Gastrocnemius medialis (tissue), 4 donors: ENCODE data around the gene MAP3K4. TPM values are rescaled to one million over a fixed set of nuclear protein-coding genes. Genes with fewer than 3 reads are reported as not detected.

Source experiments
- ATAC-seq, 2 donors: fragments of 150-250 bp; one replicate each; pipeline ENCODE4 v1.9.1; 2016
- DNase-seq, 2 donors: peaks; one replicate each; pipeline ENCODE4 v3.0.0-alpha.2; 2019
- H3K27ac ChIP-seq, 4 donors: fragments of 200-600 bp; sonication (generic); 1 replicate in 1 of 4; 2 replicates in 3 of 4; pipeline ENCODE4 v1.5.1; 2016 to 2018; ENCODE audit warnings: mild to moderate bottlenecking in 2 of 4, moderate library complexity in 1 of 4
- H3K27me3 ChIP-seq, 3 donors: fragments of 200-600 bp; sonication (generic) in 2 of 3; 1 replicate in 1 of 3; 2 replicates in 2 of 3; pipeline versions ENCODE4 v1.5.1 to v1.6.0; 2016 to 2019; ENCODE audit warnings: mild to moderate bottlenecking in 1 of 3, moderate library complexity in 1 of 3
- H3K36me3 ChIP-seq, 2 donors: fragments of 200-600 bp; sonication (generic) in 1 of 2; one replicate each; pipeline ENCODE4 v1.5.1; 2017 to 2018
- H3K4me1 ChIP-seq, 2 donors: fragments of 200-600 bp; sonication (generic) in 1 of 2; one replicate each; pipeline ENCODE4 v1.5.1; 2016 to 2017; ENCODE audit warnings: mild to moderate bottlenecking in 2 of 2
- H3K4me3 ChIP-seq, 4 donors: fragments of 200-600 bp; sonication (generic) in 3 of 4; 1 replicate in 1 of 4; 2 replicates in 3 of 4; pipeline ENCODE4 v1.5.1; 2016 to 2019; ENCODE audit warnings: mild to moderate bottlenecking in 2 of 4
- H3K9me3 ChIP-seq, 3 donors: fragments of 200-600 bp; sonication (generic) in 2 of 3; 1 replicate in 1 of 3; 2 replicates in 2 of 3; pipeline ENCODE4 v1.5.1; 2016 to 2019
- POLR2A ChIP-seq, 2 donors: fragments of 450-650 bp; IDR thresholded peaks; one replicate each; pipeline ENCODE4 v1.6.1; 2017; ENCODE audit warnings: antibody characterized with exemption in 2 of 2, mild to moderate bottlenecking in 2 of 2, moderate library complexity in 2 of 2
- in situ Hi-C, 4 donors: fragments of 200-750 bp; cut with MboI; loops; one replicate each; pipeline versions ENCODE4 v1.15.0 to v1.8.0; 2017; ENCODE audit warnings: low sequenced_read_pairs in 4 of 4
- intact Hi-C: fragments of 100-400 bp; cut with DNase I; formaldehyde crosslinking; loops from one replicate; pipeline ENCODE4 v1.15.1; 2023; ENCODE audit warnings: low total_unique reads
- total RNA-seq, 4 donors: library from RNA; depleted of rRNA; stranded (reverse); fragments of >200 nt; gene quantifications; one replicate each; pipeline versions ENCODE4 v1.1.0 to v1.2.3, GENCODE V29; 2016
- TF ChIP-seq, protein P1 (sequence below), 5 experiments: fragments of 450-650 bp in 3 of 5; fragments of 200-600 bp in 2 of 5; sonication (generic) in 2 of 5; IDR thresholded peaks in 4 of 5; conservative IDR thresholded peaks in 1 of 5; 1 replicate in 4 of 5; 2 replicates in 1 of 5; pipeline ENCODE4 v1.5.1; 2016 to 2019; ENCODE audit warnings: antibody characterized with exemption in 5 of 5, mild to moderate bottlenecking in 3 of 5, moderate library complexity in 3 of 5

The MAP3K4 gene
- total RNA-seq, 4 donors from 2014 or later = 17.4 to 28.1 (median 23.6) TPM

DNA sequence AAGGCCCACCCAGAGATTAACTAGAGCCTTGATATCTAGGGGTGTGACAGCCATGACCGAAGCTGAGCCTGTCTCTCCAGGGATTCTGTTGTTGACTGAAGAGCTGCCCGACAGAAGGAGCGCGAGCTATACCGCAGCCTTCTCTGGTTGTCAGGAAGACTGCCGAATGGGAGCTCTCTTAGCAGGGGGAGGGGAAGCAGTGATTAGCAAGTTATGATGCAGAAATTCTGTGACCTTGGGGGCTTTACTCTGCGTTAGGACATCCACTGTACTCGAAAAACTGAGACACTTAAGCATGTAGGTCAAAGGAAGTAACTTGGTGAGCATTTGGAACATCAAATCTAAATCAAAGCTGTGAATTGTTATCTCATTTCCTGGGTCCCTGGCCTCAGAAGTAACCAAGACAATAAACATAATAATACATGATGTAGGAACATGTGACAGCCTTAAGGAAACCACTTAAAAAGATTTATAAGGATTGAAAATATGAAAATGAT, 84.7 kb downstream of the MAP3K4 start:
- no peaks in the 10 kb centered on the region for H3K4me1 ChIP-seq

DNA sequence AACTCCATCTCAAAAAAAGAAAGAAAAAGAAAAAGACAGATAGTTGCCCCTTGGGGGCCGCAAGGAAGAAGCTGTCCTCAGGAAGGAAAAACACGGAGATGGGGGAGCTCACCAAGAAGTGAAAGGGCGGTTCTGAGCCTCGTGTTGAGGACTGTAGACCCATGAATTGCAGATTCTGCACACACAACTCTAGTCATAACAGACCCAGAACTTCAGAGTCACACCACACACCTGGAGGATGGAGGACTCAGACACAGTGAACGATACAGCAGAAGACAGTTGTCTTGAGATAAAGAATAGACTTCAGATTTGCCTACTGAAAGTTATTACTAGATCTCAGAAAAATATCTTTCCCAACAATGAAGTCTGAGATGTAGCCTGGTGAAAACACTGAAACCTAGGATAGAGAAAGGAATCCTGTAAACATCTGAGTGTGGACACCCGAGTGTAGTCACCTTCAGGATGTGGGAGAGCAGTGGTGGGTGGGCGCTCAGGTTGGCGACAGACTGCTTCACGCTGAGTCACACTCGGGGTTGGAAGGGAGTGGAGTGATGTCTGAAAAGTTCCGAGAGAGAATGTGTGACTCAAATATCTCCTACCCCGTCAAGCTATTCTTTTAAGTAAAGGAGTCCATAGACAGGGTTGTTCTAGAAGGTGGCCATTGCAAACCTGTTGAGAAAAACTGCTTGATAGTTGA, 88.1 kb downstream of the MAP3K4 start:
- no peaks in the 10 kb centered on the region for H3K27me3 ChIP-seq
- H3K4me3 ChIP-seq = no peak overlapping the region
- TF ChIP-seq, protein P1, sequence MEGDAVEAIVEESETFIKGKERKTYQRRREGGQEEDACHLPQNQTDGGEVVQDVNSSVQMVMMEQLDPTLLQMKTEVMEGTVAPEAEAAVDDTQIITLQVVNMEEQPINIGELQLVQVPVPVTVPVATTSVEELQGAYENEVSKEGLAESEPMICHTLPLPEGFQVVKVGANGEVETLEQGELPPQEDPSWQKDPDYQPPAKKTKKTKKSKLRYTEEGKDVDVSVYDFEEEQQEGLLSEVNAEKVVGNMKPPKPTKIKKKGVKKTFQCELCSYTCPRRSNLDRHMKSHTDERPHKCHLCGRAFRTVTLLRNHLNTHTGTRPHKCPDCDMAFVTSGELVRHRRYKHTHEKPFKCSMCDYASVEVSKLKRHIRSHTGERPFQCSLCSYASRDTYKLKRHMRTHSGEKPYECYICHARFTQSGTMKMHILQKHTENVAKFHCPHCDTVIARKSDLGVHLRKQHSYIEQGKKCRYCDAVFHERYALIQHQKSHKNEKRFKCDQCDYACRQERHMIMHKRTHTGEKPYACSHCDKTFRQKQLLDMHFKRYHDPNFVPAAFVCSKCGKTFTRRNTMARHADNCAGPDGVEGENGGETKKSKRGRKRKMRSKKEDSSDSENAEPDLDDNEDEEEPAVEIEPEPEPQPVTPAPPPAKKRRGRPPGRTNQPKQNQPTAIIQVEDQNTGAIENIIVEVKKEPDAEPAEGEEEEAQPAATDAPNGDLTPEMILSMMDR (IDR thresholded peaks at IDR 0.05 in 4 of 5, conservative IDR thresholded peaks at IDR 0.05 in 1 of 5) = no peak
- TF ChIP-seq POLR2A (IDR thresholded peaks at IDR 0.05) = no peak
- no peaks in the 10 kb centered on the region for H3K4me1 ChIP-seq
- H3K9me3 ChIP-seq = no peaks in the 10 kb centered on the region
- intact Hi-C loops = no loop called here
- DNase-seq (no peak), ATAC-seq (no peak)
- no peak overlapping the region for H3K27ac ChIP-seq
- in situ Hi-C loops = no loop called here
- peaks cover 0 to 49% of the 10 kb centered on the region in 2 donors for H3K36me3 ChIP-seq

More for the DNA sequence above, 84.7 kb downstream of the MAP3K4 start:
- no peak overlapping the region for H3K27ac ChIP-seq
- H3K27me3 ChIP-seq = no peaks in the 10 kb centered on the region
- TF ChIP-seq POLR2A (IDR thresholded peaks at IDR 0.05) = no peak
- TF ChIP-seq, protein P1 (IDR thresholded peaks at IDR 0.05 in 4 of 5, conservative IDR thresholded peaks at IDR 0.05 in 1 of 5) = no peak
- in situ Hi-C loops = no loop called here
- no peak for ATAC-seq
- intact Hi-C loops = no loop called here
- no peak overlapping the region for H3K4me3 ChIP-seq
- peaks cover 0 to 32% of the 10 kb centered on the region in 2 donors for H3K36me3 ChIP-seq
- H3K9me3 ChIP-seq = no peaks in the 10 kb centered on the region
- DNase-seq = no peak

DNA sequence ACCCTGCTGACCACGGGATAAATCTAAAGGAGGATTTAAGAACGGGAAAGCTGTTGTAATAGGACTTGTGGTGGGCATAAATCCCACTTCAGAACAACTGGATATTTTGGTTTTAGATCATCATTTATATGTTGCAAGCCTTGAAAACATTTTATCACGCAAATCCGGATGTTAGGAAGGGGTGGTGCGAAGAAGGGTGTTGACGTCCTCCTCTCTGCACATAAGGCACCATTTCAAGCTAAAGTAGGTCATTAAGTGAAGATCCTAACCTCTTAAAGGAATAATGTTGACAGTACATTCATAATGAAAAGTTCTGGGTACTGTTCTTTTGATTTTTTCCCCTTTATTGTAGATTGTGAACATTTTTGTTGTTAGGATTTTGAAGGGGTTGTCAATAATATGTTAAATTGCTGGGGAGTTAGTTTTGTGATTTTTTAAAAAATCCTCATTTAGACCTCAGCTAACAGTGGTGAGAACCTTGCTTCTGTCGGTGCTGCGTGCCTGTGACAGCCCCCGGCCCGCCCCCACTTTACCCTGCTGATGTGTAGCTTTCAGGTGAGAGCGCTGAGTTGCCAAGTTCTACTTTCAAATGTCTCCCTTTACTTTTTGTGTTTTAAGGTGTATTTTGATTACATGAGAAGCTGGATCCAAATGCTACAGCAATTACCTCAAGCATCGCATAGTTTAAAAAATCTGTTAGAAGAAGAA, 88.8 kb downstream of the MAP3K4 start:
- no peak overlapping the region for H3K4me3 ChIP-seq
- peaks cover 0 to 49% of the 10 kb centered on the region in 2 donors for H3K36me3 ChIP-seq
- DNase-seq (no peak), ATAC-seq (no peak)
- no peaks in the 10 kb centered on the region for H3K4me1 ChIP-seq
- TF ChIP-seq, protein P1 (IDR thresholded peaks at IDR 0.05 in 4 of 5, conservative IDR thresholded peaks at IDR 0.05 in 1 of 5) = no peak
- no peak for TF ChIP-seq POLR2A (IDR thresholded peaks at IDR 0.05)
- H3K27ac ChIP-seq = no peak overlapping the region
- intact Hi-C loops (no loop called here), in situ Hi-C loops (no loop called here)
- H3K9me3 ChIP-seq = no peaks in the 10 kb centered on the region
- no peaks in the 10 kb centered on the region for H3K27me3 ChIP-seq

DNA sequence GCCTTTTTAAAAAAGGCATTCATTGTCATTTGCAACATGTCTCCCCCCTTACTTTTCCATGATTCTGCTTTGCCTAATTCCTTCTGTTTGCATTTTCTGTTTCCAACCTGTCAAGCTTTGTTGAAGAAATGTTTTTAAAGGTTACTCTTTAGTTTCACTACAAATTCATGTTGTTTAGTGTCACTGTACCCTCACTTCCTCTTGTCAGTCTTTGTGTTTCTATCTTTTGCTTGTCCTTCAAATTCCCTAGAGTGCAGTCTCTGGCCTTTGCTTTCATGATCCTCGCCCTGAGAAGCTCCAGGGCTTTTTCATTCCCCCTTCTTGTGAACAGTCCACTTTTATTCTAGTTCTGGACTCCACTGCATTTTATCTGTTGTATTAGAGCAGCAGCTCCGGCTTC, 90.6 kb downstream of the MAP3K4 start:
- Histone ChIP-seq H3K4me1 (no peaks in the 10 kb centered on the region), H3K36me3 (peaks cover 0 to 66% of the 10 kb centered on the region in 2 donors), H3K4me3 (no peak overlapping the region), H3K27ac (no peak overlapping the region), H3K27me3 (no peaks in the 10 kb centered on the region), H3K9me3 (no peaks in the 10 kb centered on the region)
- no peak for DNase-seq
- TF ChIP-seq POLR2A (IDR thresholded peaks at IDR 0.05) = no peak
- TF ChIP-seq, protein P1 (IDR thresholded peaks at IDR 0.05 in 4 of 5, conservative IDR thresholded peaks at IDR 0.05 in 1 of 5) = no peak
- intact Hi-C loops = no loop called here
- in situ Hi-C loops = no loop called here
- ATAC-seq = no peak
